WTC11 (cell line): ENCODE measurements around the gene EVA1C. TPM values are rescaled to one million over a fixed set of nuclear protein-coding genes. Genes with fewer than 3 reads are reported as not detected.
A peak's percentile ranks its signal among the peaks of the same experiment; 100 is the strongest.

Source experiments
- ATAC-seq: fragments of 200-7000 bp; cut with Tn5 transposase; 2 replicates; pipeline ENCODE4 v1.10.0; 2021; ENCODE audit warnings: mild to moderate bottlenecking, moderate library complexity
- CTCF ChIA-PET: fragments of 300-600 bp; sonication (Branson Sonifier 250); formaldehyde crosslinking; loops from one replicate; lab custom pipeline; 2021; ENCODE audit warnings: antibody characterized with exemption; lab: Charles Lee
- POLR2A ChIA-PET: fragments of 350-600 bp; sonication (Branson Sonifier 250); formaldehyde crosslinking; loops from one replicate; lab custom pipeline; 2021; ENCODE audit warnings: antibody characterized with exemption; lab: Charles Lee
- DNase-seq: peaks from one replicate; pipeline ENCODE4 v3.0.0; 2021; ENCODE audit warnings: low spot score
- H3K27ac Mint-ChIP-seq: 2 replicates; pipeline ENCODE4 v1.8.0; 2021; ENCODE audit warnings: mixed read lengths
- H3K27me3 Mint-ChIP-seq: 2 replicates; pipeline ENCODE4 v1.8.0; 2021; ENCODE audit warnings: low read depth, mild to moderate bottlenecking, moderate library complexity, mixed read lengths
- H3K36me3 Mint-ChIP-seq: 2 replicates; pipeline ENCODE4 v1.8.0; 2021; ENCODE audit warnings: mixed read lengths
- H3K4me1 Mint-ChIP-seq: 2 replicates; pipeline ENCODE4 v1.8.0; 2022; ENCODE audit warnings: mixed read lengths
- H3K4me3 Mint-ChIP-seq: 2 replicates; pipeline ENCODE4 v1.8.0; 2021; ENCODE audit warnings: mild to moderate bottlenecking, moderate library complexity, mixed read lengths
- H3K9me3 Mint-ChIP-seq: 2 replicates; pipeline ENCODE4 v1.8.0; 2021; ENCODE audit warnings: mixed read lengths
- AFF4 ChIP-seq: sonication (generic); formaldehyde crosslinking; IDR thresholded peaks from 2 replicates; pipeline ENCODE4 v1.8.1; 2023; ENCODE audit warnings: mild to moderate bottlenecking, missing genetic modification reagents, borderline replicate concordance
- ATF1 ChIP-seq: sonication (generic); formaldehyde crosslinking; IDR thresholded peaks from 2 replicates; pipeline ENCODE4 v1.8.1; 2023; ENCODE audit warnings: mild to moderate bottlenecking, moderate library complexity, missing genetic modification reagents
- CDX4 ChIP-seq: fragments of 250-450 bp; sonication (Bioruptor Pico); IDR thresholded peaks from 2 replicates; pipeline ENCODE4 v1.9.0; 2021; ENCODE audit warnings: moderate library complexity, mild to moderate bottlenecking, inconsistent platforms, borderline replicate concordance
- CREB1 ChIP-seq: sonication (generic); formaldehyde crosslinking; IDR thresholded peaks from 2 replicates; pipeline ENCODE4 v1.8.0; 2023; ENCODE audit warnings: mild to moderate bottlenecking, missing genetic modification reagents
- CREM ChIP-seq: sonication (generic); formaldehyde crosslinking; IDR thresholded peaks from 2 replicates; pipeline ENCODE4 v1.8.1; 2022; ENCODE audit warnings: mild to moderate bottlenecking, missing genetic modification reagents, moderate library complexity
- GTF2I ChIP-seq: fragments of 250-450 bp; sonication (Bioruptor Pico); conservative IDR thresholded peaks from 2 replicates; pipeline ENCODE4 v1.4.0; 2021; ENCODE audit warnings: mild to moderate bottlenecking
- OVOL2 ChIP-seq: fragments of 250-450 bp; sonication (Bioruptor Pico); IDR thresholded peaks from 2 replicates; pipeline ENCODE4 v1.9.0; 2021; ENCODE audit warnings: mild to moderate bottlenecking, borderline replicate concordance
- SMAD4 ChIP-seq: sonication (generic); formaldehyde crosslinking; IDR thresholded peaks from 2 replicates; pipeline ENCODE4 v1.8.0; 2022; ENCODE audit warnings: mild to moderate bottlenecking, missing genetic modification reagents
- SOX15 ChIP-seq: fragments of 250-450 bp; sonication (Bioruptor Pico); IDR thresholded peaks from 2 replicates; pipeline ENCODE4 v1.9.0; 2021; ENCODE audit warnings: mild to moderate bottlenecking
- SP1 ChIP-seq: sonication (generic); formaldehyde crosslinking; conservative IDR thresholded peaks from 2 replicates; pipeline ENCODE4 v1.8.1; 2022; ENCODE audit warnings: missing genetic modification reagents
- TCF7 ChIP-seq: sonication (generic); formaldehyde crosslinking; IDR thresholded peaks from 2 replicates; pipeline ENCODE4 v1.8.0; 2022; ENCODE audit warnings: mild to moderate bottlenecking, low read depth, missing genetic modification reagents, moderate library complexity
- TEAD1 ChIP-seq: sonication (generic); formaldehyde crosslinking; IDR thresholded peaks from 2 replicates; pipeline ENCODE4 v1.8.0; 2022; ENCODE audit warnings: mild to moderate bottlenecking, missing genetic modification reagents
- USF2 ChIP-seq: sonication (generic); formaldehyde crosslinking; IDR thresholded peaks from 2 replicates; pipeline ENCODE4 v1.8.1; 2023; ENCODE audit warnings: mild to moderate bottlenecking, missing genetic modification reagents, moderate library complexity
- ZNF219 ChIP-seq: sonication (generic); formaldehyde crosslinking; IDR thresholded peaks from 2 replicates; pipeline ENCODE4 v1.8.0; 2023; ENCODE audit warnings: missing genetic modification reagents, mild to moderate bottlenecking, borderline replicate concordance
- ZNF232 ChIP-seq: sonication (generic); formaldehyde crosslinking; IDR thresholded peaks from 2 replicates; pipeline ENCODE4 v1.8.0; 2022; ENCODE audit warnings: mild to moderate bottlenecking, missing genetic modification reagents
- ZNF423 ChIP-seq: fragments of 250-450 bp; sonication (Bioruptor Pico); IDR thresholded peaks from 2 replicates; pipeline ENCODE4 v2.1.2; 2022; ENCODE audit warnings: mild to moderate bottlenecking, moderate library complexity
- ZNF671 ChIP-seq: fragments of 250-450 bp; sonication (Bioruptor Pico); IDR thresholded peaks from 2 replicates; pipeline ENCODE4 v1.8.0; 2021; ENCODE audit warnings: mild to moderate bottlenecking
- total RNA-seq: library from RNA; stranded (reverse); gene quantifications from 3 replicates; pipeline ENCODE4 v1.2.3, GENCODE V29; 2021
- TF ChIP-seq, protein P1 (sequence below): sonication (generic); formaldehyde crosslinking; IDR thresholded peaks from 2 replicates; pipeline ENCODE4 v1.8.1; 2023; ENCODE audit warnings: mild to moderate bottlenecking, missing genetic modification reagents
- TF ChIP-seq, protein P2 (sequence below): sonication (generic); formaldehyde crosslinking; IDR thresholded peaks from 2 replicates; pipeline ENCODE4 v1.8.0; 2023; ENCODE audit warnings: missing genetic modification reagents, mild to moderate bottlenecking, borderline replicate concordance

The EVA1C gene
- total RNA-seq, 1 experiment from 2014 or later, result 3.1 TPM

DNA sequence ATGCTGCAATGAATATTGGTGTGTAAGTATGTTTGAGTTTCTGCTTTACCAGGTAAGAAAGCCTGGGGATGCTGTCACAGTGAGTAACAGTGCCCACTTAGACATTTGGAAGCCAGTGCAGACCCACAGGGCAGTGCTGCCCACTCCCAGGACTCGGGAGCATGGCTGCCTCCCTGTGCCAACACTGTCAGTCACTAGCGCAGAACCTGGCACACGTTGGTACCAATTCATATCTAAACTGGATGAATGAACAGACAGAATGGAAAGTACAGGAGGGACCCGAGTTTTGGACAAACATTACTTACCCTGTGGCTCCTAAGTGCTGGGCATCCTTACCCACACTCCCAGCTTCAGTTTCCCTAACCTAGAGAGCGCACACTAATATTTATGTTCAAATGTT is 1.6 kb upstream of the EVA1C start:
- CTCF ChIA-PET, result interaction anchor here (1.2 to 4.6 kb wide), 6 partner anchors 8 to 201 kb away, joined by 3 to 24 read pairs (median 6); partner anchors contain the start of gene CFAP298
- Mint-ChIP-seq H3K27me3 (peaks cover 60% of the 10 kb centered on the region), H3K4me3 (peak overlapping the region; percentile 83)

More for the DNA sequence above, 1.6 kb upstream of the EVA1C start:
- no peak overlapping the region for H3K27ac Mint-ChIP-seq
- H3K36me3 Mint-ChIP-seq, result no peaks in the 10 kb centered on the region
- H3K9me3 Mint-ChIP-seq, result no peaks in the 10 kb centered on the region
- POLR2A ChIA-PET, result no interaction called here
- ATAC-seq (no peak), DNase-seq (no peak)
- TF ChIP-seq GTF2I (CRISPR knock-in tag), result no peak
- TF ChIP-seq ZNF232 (CRISPR knock-in tag), result no peak
- TF ChIP-seq ZNF423 (CRISPR knock-in tag), result no peak
- TF ChIP-seq CDX4 (CRISPR knock-in tag), result no peak
- TF ChIP-seq ATF1 (CRISPR knock-in tag), result no peak
- no peak for TF ChIP-seq OVOL2 (CRISPR knock-in tag)
- no peak for TF ChIP-seq AFF4 (CRISPR knock-in tag)
- no peak for TF ChIP-seq TEAD1 (CRISPR knock-in tag)
- TF ChIP-seq SOX15 (CRISPR knock-in tag), result no peak
- no peak for TF ChIP-seq ZNF671 (CRISPR knock-in tag)
- no peak for TF ChIP-seq TCF7 (CRISPR knock-in tag)
- TF ChIP-seq CREB1 (CRISPR knock-in tag), result no peak
- TF ChIP-seq, protein P1, sequence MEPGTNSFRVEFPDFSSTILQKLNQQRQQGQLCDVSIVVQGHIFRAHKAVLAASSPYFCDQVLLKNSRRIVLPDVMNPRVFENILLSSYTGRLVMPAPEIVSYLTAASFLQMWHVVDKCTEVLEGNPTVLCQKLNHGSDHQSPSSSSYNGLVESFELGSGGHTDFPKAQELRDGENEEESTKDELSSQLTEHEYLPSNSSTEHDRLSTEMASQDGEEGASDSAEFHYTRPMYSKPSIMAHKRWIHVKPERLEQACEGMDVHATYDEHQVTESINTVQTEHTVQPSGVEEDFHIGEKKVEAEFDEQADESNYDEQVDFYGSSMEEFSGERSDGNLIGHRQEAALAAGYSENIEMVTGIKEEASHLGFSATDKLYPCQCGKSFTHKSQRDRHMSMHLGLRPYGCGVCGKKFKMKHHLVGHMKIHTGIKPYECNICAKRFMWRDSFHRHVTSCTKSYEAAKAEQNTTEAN, result no peak
- no peak for TF ChIP-seq CREM (CRISPR knock-in tag)
- TF ChIP-seq, protein P2, sequence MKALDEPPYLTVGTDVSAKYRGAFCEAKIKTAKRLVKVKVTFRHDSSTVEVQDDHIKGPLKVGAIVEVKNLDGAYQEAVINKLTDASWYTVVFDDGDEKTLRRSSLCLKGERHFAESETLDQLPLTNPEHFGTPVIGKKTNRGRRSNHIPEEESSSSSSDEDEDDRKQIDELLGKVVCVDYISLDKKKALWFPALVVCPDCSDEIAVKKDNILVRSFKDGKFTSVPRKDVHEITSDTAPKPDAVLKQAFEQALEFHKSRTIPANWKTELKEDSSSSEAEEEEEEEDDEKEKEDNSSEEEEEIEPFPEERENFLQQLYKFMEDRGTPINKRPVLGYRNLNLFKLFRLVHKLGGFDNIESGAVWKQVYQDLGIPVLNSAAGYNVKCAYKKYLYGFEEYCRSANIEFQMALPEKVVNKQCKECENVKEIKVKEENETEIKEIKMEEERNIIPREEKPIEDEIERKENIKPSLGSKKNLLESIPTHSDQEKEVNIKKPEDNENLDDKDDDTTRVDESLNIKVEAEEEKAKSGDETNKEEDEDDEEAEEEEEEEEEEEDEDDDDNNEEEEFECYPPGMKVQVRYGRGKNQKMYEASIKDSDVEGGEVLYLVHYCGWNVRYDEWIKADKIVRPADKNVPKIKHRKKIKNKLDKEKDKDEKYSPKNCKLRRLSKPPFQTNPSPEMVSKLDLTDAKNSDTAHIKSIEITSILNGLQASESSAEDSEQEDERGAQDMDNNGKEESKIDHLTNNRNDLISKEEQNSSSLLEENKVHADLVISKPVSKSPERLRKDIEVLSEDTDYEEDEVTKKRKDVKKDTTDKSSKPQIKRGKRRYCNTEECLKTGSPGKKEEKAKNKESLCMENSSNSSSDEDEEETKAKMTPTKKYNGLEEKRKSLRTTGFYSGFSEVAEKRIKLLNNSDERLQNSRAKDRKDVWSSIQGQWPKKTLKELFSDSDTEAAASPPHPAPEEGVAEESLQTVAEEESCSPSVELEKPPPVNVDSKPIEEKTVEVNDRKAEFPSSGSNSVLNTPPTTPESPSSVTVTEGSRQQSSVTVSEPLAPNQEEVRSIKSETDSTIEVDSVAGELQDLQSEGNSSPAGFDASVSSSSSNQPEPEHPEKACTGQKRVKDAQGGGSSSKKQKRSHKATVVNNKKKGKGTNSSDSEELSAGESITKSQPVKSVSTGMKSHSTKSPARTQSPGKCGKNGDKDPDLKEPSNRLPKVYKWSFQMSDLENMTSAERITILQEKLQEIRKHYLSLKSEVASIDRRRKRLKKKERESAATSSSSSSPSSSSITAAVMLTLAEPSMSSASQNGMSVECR (CRISPR knock-in tag), result no peak
- TF ChIP-seq USF2 (CRISPR knock-in tag), result no peak
- no peak for TF ChIP-seq ZNF219 (CRISPR knock-in tag)
- no peak for TF ChIP-seq SP1 (CRISPR knock-in tag)
- no peak for TF ChIP-seq SMAD4
- peaks cover 33% of the 10 kb centered on the region for H3K4me1 Mint-ChIP-seq
